GM19099 (cell line): Measurements from ENCODE around the gene SCNN1A.

Experiments
- POLR2A ChIP-seq: IDR thresholded peaks from 3 replicates; pipeline ENCODE4 v1.6.1; 2011; ENCODE audit warnings: low read depth; ENCODE audit not compliant: insufficient read length; ENCODE audit errors: extremely low read depth

SCNN1A gene

DNA sequence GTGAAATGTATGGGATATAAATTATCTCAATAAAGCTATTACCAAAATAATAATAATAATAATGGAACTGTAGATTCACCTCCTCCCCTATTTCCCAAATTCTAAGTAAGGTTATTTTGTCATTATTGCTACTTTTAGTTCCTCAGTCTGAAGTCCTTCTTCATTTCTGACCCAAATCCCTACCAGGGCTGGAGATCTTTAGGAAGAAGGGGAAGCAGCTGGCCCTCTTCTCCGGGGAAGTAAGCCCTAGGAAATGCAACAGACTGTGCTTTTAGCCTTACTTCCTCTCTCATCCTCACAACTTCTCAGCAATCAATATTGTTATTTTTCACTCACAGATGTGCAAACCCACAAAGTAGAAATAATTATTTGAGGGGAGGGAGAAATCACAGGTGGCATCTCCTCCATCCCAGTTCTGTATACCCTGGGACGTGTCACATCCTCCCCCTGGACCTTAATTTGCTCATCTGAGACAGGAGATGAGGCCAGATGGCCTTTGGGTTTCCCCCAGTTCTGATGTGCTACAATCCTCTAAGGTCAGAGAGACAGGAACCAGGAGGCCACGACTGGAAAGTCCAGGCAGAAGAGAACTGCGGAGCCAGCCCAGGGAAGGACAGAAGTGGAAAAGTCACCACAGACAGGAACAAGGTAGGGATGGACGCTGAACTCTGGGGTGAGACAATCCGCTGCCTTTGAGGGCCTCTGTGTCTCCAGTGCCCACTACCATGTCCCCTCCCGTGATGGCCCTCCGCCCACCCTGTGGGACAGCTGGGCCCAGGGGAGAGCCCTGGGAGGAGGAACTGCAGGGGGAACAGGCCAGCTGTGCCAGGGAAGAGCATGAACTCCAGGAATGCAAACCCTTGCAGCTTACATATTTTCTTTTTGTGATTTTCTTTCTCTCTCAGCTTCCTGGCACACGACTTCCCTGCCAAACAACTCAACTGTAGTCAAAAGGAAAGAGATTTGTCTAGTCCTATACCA, 22.9 kb downstream of the SCNN1A start:
- no peak for TF ChIP-seq POLR2A

- no peak for TF ChIP-seq POLR2A
These were observed 23.7 kb downstream of the SCNN1A start for GRCh38 chr12:6351622-6352021.

DNA sequence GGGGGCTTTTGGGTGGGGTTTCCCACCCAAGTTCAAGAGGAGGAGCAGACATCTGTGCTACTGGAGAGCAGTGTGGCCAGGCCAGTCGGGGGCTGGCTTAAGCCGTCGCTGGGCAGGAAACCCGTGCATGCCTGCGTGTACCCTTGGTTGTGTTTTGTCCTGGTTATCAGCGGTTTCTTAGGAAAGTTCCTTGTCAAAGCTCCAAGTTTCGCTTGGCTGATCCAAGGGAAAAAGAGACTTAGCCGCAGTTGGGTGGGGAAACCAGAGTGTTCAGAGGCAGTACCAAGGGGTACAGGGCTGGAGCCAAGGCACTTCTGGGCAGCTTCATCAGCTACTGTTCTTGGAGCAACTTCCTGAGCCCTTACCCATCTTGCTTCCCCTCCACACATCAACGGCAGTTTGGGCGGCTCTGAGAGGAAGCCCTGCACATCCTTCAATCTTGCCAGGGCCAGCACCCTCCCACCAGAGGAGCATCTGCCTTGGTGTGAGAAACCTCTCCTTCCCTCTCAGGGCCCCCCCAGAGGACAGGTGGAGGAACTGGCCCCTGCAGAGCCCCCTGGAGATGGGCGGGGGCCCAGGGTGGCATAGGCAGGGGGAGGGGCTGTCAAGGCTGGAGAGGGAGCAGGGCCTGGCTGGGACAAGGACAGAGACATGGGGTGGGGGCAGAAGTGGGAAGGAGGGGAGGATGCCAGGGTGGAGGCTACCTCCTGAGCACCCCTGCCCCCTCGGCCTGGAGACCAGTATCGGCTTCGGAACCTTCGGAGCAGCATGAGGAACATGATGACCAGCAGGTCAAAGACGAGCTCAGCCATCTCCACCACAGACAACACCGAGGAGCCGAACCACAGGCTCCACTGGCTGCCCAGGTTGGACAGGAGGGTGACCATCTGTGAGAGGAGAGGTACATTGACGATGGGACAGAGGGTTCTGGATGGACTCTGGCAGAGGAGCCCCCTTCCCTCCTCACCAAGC, 27.7 kb downstream of the SCNN1A start:
- TF ChIP-seq POLR2A: no peak

DNA sequence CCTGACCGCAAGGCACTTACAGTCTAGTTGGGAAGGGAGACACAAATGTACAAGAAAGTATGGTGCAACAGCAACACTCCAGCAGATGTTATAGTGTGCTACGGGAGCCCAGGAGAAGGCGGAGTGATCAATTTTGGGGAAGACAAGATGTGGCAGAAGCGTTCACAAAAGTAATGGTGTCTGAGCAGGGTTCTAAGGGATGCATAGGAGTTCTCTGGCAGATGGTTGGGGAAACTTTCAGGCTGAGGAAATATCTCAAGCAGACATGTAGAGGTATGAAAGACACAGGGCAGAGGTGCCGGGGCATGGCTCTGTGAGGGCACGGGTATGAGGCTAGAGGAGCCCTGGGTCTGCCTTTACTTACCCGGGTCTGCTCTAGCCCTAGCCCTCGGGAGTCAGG, 28.4 kb downstream of the SCNN1A start:
- TF ChIP-seq POLR2A: no peak

- TF ChIP-seq POLR2A: no peak
These were observed 29.0 kb downstream of the SCNN1A start for GRCh38 chr12:6346235-6346832.

DNA sequence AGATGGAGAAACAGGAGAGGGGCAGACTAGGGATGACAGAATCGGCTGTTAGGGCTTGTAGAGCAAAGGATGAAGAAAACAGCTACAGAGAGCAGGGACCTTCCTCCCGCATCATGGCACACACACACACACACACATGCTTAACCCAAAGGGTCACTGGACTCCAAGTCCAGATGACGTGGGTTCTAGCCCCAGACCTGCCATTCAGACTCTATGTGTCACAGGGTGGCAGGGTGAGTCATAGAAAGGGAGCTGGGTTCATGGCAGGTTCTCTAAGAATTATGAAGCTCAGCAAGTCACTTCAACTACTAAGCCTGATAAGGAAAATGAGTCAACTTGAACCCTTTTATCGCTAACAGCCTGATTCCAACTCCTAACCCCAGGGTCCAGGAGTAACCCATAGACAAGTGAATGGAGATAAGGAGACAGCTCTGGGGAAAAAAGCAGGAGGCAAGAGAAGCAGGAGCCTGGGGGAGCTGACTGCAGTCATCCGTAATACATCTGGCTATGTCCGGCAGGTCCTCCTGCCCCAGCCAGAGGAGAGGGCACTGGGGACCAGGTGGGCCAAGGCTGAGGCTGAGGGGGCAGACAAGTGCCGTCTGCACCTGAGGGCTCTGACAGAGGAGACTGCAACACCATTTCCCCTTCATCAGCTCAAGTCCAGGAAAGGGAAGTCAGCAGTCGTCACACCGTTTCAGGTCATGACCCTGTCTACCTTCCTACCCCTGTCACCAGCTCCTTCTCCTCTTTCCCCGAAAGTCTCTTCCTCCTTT, 29.9 kb downstream of the SCNN1A start:
- TF ChIP-seq POLR2A: no peak

DNA sequence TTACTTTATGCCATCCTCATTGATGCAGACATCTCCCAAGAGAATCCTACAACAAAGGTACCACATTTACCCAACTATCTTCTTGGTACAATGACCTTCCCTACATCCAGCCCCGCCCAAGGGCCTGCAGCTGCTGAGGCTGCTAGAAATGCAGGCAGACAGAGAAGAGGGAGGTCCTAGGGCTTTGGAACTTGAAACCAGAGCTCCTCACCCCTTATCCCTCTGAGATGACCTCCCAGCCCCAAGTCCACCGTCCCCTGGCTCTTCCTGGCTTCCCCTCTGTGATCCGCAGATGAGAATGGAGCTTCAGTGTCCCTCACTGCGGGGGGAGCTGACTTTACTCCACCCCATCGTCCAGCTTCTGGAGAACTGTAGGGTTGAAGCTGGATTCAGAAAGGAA, 31.8 kb downstream of the SCNN1A start:
- no peak for TF ChIP-seq POLR2A

- TF ChIP-seq POLR2A: no peak
These were observed 33.0 kb downstream of the SCNN1A start for GRCh38 chr12:6342140-6342889.

DNA sequence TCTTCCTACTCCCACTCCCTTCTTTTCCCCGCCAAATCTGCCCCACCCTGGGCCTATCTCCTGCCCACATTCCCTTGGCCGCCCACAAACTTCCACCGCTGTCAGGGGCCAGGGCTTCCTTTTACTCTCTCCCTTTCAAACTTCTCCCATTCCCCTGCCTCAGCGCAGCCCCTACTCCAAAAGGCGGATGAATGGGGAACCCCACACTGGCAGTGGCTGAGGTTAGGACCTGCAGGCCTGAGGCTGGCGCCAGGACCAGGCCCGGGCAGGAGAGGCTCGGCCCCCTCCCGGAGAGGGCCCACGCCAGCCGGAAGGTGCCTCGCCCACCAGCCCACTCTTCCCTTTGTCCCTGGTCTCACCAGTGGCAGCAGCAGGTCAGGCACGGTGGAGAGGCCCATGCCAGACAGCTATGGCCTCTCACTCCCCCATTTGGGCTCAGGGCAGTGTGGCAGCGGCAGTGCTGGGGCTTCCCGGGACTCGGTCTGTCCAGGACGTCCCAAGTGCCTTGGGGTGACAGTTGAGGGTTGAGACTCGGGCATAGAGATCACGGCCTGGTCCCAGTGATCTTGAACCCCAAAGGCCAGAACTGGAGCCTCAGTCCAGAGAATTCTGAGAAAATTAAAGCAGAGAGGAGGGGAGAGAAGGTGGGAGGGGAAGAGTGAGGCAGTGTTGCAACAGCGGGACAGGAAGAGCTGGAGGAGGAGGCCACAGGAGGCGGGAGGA, 33.8 kb downstream of the SCNN1A start, which contains the start of gene TNFRSF1A:
TNFRSF1A (minus strand) TSS at position 660 of the 723 bp plus-strand sequence; CDS start at position 398, 262 bp downstream.
- peak; percentile 42 for TF ChIP-seq POLR2A

GRCh38 chr12:6340745-6341416, 34.5 kb downstream of the SCNN1A start:
- TF ChIP-seq POLR2A: no peak

GRCh38 chr12:6340032-6340638, 35.2 kb downstream of the SCNN1A start:
- TF ChIP-seq POLR2A: no peak

- TF ChIP-seq POLR2A: no peak
These were observed 36.4 kb downstream of the SCNN1A start for GRCh38 chr12:6338955-6339354.
